ENCODE results near the gene RSF1.
"Not testable (repeated sequence)": the region's sequence is repeated elsewhere in the genome, so short reads cannot be mapped to it uniquely, and the experiment has no call there.

RSF1 gene

DNA sequence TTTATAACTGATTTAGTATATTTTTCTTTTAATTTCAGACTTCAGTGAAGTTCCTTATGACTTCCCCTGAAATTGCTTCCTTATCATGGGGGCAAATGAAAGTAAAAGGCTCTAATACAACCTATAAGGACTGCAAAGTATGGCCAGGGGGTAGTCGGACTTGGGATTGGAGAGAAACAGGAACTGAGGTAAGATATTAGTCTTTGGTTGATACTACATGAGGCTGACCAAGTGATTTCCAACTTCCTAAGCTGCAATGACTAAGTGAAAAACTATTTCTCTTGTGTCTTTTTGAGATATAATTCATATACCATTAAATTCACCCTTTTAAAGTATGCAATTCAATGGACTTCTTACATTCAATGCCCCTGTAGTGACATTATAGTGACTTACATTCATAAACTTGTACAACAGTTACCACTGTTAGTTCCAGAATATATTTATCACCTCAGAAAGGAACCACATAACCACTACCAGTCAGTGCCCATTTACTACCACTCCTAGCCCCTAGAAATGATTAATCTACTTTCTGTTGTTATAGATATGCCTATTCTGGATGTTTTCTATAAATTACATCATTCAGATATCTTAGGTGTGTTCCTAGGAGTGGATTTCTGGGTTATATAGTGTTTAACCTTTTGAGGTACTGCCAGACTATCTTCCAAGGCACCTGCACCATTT lies 22.1 kb upstream of the RSF1 start:
- Histone ChIP-seq H3K4me3 (ENCODE audit: low read depth in 1 of 2, low read length in 2 of 2) (no peak overlapping the region), H3K4me1 (ENCODE audit: control insufficient read depth in 1 of 2, insufficient read depth in 2 of 2, low read length in 2 of 2) (no peaks in the 10 kb centered on the region), H3K36me3 (ENCODE audit: control insufficient read depth in 1 of 2, insufficient read depth in 2 of 2, low read length in 2 of 2) (peaks cover 3 to 18% of the 10 kb centered on the region in 2 donors), H3K27ac (ENCODE audit: low read depth, low read length) (no peak overlapping the region), H3K9ac (ENCODE audit: low read depth in 1 of 2, low read length in 2 of 2) (no peak overlapping the region), H3K27me3 (ENCODE audit: control insufficient read depth in 1 of 2, insufficient read depth in 2 of 2, low read length in 2 of 2) (no peaks in the 10 kb centered on the region), H3K9me3 (ENCODE audit: control insufficient read depth in 1 of 2, low read length in 2 of 2) (no peaks in the 10 kb centered on the region)

DNA sequence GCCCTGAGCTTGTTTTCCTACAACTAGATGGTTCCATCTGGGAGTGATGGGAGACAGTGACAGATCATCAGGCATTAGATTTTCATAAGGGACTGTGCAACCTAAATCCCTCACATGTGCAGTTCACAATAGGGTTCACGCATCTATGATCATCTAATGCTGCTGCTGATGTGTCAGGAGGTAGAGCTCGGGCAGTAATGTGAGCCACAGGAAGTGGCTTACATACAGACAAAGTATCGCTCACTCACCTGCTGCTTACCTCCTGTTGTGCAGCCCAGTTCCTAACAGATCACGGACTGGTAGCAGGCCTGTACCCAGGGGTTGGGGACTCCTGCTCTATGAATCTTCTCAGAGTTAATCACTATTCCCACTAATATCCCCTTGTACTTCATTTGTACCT lies 12.8 kb upstream of the RSF1 start:
- Histone ChIP-seq H3K27ac (ENCODE audit: low read depth, low read length) (no peak overlapping the region), H3K4me1 (ENCODE audit: control insufficient read depth in 1 of 2, insufficient read depth in 2 of 2, low read length in 2 of 2) (no peaks in the 10 kb centered on the region), H3K36me3 (ENCODE audit: control insufficient read depth in 1 of 2, insufficient read depth in 2 of 2, low read length in 2 of 2) (peaks cover 0 to 3% of the 10 kb centered on the region in 2 donors), H3K9ac (ENCODE audit: low read depth in 1 of 2, low read length in 2 of 2) (no peak overlapping the region), H3K9me3 (ENCODE audit: control insufficient read depth in 1 of 2, low read length in 2 of 2) (peaks cover 0 to 3% of the 10 kb centered on the region in 2 donors), H3K27me3 (ENCODE audit: control insufficient read depth in 1 of 2, insufficient read depth in 2 of 2, low read length in 2 of 2) (no peaks in the 10 kb centered on the region), H3K4me3 (ENCODE audit: low read depth in 1 of 2, low read length in 2 of 2) (no peak overlapping the region)

DNA sequence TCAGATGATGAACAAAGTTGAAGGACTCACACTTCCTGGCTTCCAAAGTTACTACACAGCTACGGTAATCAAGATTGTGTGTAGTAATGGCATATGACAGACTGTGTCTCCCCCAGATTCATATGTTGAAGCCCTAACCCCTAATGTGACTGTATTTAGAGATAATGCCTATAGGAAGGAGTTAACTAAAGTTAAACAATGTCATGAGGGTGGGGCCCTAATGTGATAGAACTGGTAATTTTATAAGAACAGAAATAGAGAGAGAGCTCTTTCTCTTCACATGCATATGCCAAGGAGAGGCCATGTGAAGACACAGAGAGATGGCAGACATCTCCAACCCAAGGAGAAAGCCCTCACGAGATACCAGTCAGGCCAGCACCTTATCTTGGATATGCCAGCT lies 8.4 kb upstream of the RSF1 start:
- no peak overlapping the region for H3K9ac ChIP-seq (ENCODE audit: low read depth in 1 of 2, low read length in 2 of 2)
- H3K36me3 ChIP-seq (ENCODE audit: control insufficient read depth in 1 of 2, insufficient read depth in 2 of 2, low read length in 2 of 2): peaks cover 0 to 3% of the 10 kb centered on the region in 2 donors
- H3K27ac ChIP-seq (ENCODE audit: low read depth, low read length): no peak overlapping the region
- H3K4me1 ChIP-seq (ENCODE audit: control insufficient read depth in 1 of 2, insufficient read depth in 2 of 2, low read length in 2 of 2): peaks cover 0 to 6% of the 10 kb centered on the region in 2 donors
- H3K9me3 ChIP-seq (ENCODE audit: control insufficient read depth in 1 of 2, low read length in 2 of 2): peaks cover 0 to 3% of the 10 kb centered on the region in 2 donors
- H3K27me3 ChIP-seq (ENCODE audit: control insufficient read depth in 1 of 2, insufficient read depth in 2 of 2, low read length in 2 of 2): no peaks in the 10 kb centered on the region
- H3K4me3 ChIP-seq (ENCODE audit: low read depth in 1 of 2, low read length in 2 of 2): no peak overlapping the region

DNA sequence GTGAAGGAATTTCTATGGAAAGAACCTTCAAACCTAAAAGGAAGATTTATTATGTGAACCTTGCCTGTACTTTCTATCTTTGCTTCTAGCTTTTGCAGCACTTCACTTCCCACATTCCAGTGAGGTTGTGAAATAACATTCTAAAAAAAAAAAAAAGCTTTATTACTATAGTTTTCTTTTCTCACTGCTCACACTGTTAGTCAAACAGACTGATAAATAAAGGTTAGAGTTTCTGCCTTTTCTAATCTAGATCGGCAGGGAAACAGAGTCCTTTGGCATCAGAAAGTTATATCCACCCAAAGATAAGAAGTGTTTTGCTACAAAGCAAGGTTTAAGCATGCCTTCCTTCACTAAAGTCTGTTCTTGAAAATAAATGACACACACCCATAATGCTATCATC lies 3.3 kb upstream of the RSF1 start:
- Histone ChIP-seq H3K4me1 (ENCODE audit: control insufficient read depth in 1 of 2, insufficient read depth in 2 of 2, low read length in 2 of 2) (peaks cover 10 to 13% of the 10 kb centered on the region in 2 donors), H3K9ac (ENCODE audit: low read depth in 1 of 2, low read length in 2 of 2) (no peak overlapping the region), H3K27me3 (ENCODE audit: control insufficient read depth in 1 of 2, insufficient read depth in 2 of 2, low read length in 2 of 2) (no peaks in the 10 kb centered on the region), H3K27ac (ENCODE audit: low read depth, low read length) (no peak overlapping the region), H3K9me3 (ENCODE audit: control insufficient read depth in 1 of 2, low read length in 2 of 2) (no peaks in the 10 kb centered on the region), H3K36me3 (ENCODE audit: control insufficient read depth in 1 of 2, insufficient read depth in 2 of 2, low read length in 2 of 2) (no peaks in the 10 kb centered on the region), H3K4me3 (ENCODE audit: low read depth in 1 of 2, low read length in 2 of 2) (no peak overlapping the region)

DNA sequence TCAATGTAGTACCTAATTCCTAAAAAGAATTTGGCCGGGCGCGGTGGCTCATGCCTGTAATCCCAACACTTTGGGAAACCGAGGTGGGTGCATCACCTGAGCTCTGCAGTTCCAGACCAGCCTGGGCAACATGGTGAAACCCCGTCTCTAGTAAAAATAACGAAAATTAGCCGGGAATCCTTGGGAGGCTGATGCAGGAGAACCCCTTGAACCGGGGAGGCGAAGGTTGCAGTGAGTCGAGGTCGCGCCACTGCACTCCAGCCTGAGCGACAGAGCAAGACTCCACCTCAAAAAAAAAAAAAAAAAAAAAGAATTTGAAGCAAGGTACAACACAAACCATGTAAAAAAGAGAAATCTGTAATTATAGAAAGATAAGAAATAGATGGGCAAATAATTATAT lies 1.6 kb upstream of the RSF1 start:
- H3K9me3 ChIP-seq (ENCODE audit: control insufficient read depth in 1 of 2, low read length in 2 of 2); H3K9ac ChIP-seq (ENCODE audit: low read depth in 1 of 2, low read length in 2 of 2); H3K27me3 ChIP-seq (ENCODE audit: control insufficient read depth in 1 of 2, insufficient read depth in 2 of 2, low read length in 2 of 2); H3K36me3 ChIP-seq (ENCODE audit: control insufficient read depth in 1 of 2, insufficient read depth in 2 of 2, low read length in 2 of 2); H3K27ac ChIP-seq (ENCODE audit: low read depth, low read length): not testable (repeated sequence)
- Histone ChIP-seq H3K4me3 (ENCODE audit: low read depth in 1 of 2, low read length in 2 of 2) (peak overlapping the region; percentile 98 to 99), H3K4me1 (ENCODE audit: control insufficient read depth in 1 of 2, insufficient read depth in 2 of 2, low read length in 2 of 2) (peaks cover 12 to 24% of the 10 kb centered on the region in 2 donors)

DNA sequence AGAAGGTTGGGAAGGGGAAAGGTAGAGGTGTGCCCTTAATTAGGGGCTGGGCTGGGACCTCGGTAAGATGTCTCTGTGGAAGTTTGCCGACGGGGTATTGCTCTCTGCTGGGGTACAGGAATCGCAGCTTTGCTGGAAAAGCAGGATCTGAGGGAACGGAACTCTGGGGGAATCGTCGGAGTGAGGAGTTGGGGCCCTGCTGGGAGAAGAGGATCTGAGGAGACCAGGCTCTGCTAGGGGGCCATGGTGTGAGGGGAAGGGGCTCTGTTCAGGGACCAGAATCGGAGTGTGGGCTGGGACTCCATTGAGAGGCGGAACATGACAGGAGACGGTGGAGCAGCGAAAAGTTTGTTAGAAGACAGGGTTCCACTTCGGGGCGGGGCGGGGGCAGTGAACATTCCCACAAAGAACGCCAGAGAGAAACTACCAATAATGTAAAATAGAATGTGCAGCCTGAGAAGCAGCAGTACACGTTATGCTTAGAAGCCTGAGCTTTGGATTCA lies 878 bp upstream of the RSF1 start:
- no peaks in the 10 kb centered on the region for H3K9me3 ChIP-seq (ENCODE audit: control insufficient read depth in 1 of 2, low read length in 2 of 2)
- no peaks in the 10 kb centered on the region for H3K36me3 ChIP-seq (ENCODE audit: control insufficient read depth in 1 of 2, insufficient read depth in 2 of 2, low read length in 2 of 2)
- H3K9ac ChIP-seq (ENCODE audit: low read depth in 1 of 2, low read length in 2 of 2): peak overlapping the region; percentile 80 to 90
- peaks cover 16 to 24% of the 10 kb centered on the region in 2 donors for H3K4me1 ChIP-seq (ENCODE audit: control insufficient read depth in 1 of 2, insufficient read depth in 2 of 2, low read length in 2 of 2)
- H3K27ac ChIP-seq (ENCODE audit: low read depth, low read length): peak overlapping the region; percentile 13
- H3K27me3 ChIP-seq (ENCODE audit: control insufficient read depth in 1 of 2, insufficient read depth in 2 of 2, low read length in 2 of 2): no peaks in the 10 kb centered on the region
- H3K4me3 ChIP-seq (ENCODE audit: low read depth in 1 of 2, low read length in 2 of 2): peak overlapping the region; percentile 98 to 99

DNA sequence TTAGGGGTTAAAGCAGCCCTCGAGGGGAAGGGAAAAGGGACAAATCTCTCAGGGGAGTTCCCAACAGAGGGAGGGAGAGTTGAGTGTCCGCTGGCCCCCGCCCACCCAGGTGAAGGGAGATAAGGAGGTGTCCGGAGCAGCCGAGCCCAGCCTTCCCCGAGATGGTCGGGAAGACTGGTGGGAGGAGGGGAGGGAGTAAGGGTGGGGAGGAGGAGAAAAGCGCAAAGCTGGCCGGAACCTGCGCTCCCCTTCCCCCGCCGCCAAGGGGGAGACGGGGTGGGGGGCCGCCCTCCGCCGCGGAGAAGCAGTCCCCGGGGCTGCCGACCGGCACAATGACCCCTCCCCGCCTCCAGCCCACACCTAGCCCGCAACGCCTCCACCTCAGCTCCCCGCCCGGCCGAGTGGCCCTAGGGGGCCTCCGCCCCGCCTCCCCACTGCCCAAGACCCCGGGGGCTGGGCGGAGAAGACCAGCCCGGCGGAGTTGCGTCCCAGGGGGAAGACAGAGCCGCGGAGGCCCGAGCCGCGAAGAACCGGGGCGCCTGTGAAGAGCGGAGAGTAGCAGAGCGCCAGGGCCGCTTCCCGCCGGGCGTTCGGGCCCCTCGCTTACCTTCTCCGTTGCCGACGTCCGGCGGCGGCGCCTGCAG lies 479 bp downstream of the RSF1 start:
- no peaks in the 10 kb centered on the region for H3K36me3 ChIP-seq (ENCODE audit: control insufficient read depth in 1 of 2, insufficient read depth in 2 of 2, low read length in 2 of 2)
- H3K9ac ChIP-seq (ENCODE audit: low read depth in 1 of 2, low read length in 2 of 2): peak overlapping the region; percentile 66 to 88
- peak overlapping the region; percentile 94 to 100 for H3K4me3 ChIP-seq (ENCODE audit: low read depth in 1 of 2, low read length in 2 of 2)
- H3K27ac ChIP-seq (ENCODE audit: low read depth, low read length): peak overlapping the region; percentile 87
- H3K4me1 ChIP-seq (ENCODE audit: control insufficient read depth in 1 of 2, insufficient read depth in 2 of 2, low read length in 2 of 2): peaks cover 16 to 24% of the 10 kb centered on the region in 2 donors
- no peaks in the 10 kb centered on the region for H3K9me3 ChIP-seq (ENCODE audit: control insufficient read depth in 1 of 2, low read length in 2 of 2)
- no peaks in the 10 kb centered on the region for H3K27me3 ChIP-seq (ENCODE audit: control insufficient read depth in 1 of 2, insufficient read depth in 2 of 2, low read length in 2 of 2)

DNA sequence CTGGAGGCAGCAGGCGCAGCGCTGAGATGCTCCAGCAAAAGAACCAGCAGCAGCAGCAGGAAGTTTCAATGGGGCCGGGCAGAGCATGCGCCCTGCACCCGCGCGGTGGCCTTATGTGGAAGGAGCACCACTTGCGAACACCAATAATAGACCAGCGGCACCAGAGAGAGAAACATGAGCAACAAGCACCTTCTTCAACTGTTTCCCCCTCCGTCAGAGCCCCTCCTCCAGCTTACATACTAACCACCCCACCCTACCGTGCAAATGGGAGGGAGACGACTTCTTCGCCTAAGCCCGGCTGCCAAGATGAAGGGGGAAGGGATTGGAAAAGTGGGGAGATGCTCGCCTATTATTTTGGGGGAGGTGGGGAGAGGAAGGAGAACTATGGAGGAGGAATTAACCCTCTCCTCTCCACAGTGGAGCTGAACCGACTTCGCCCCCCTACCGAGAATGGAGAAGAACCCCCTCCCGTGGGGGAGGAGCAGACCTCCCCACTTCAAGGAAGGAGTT lies 1.1 kb downstream of the RSF1 start:
- peaks cover 16 to 24% of the 10 kb centered on the region in 2 donors for H3K4me1 ChIP-seq (ENCODE audit: control insufficient read depth in 1 of 2, insufficient read depth in 2 of 2, low read length in 2 of 2)
- H3K36me3 ChIP-seq (ENCODE audit: control insufficient read depth in 1 of 2, insufficient read depth in 2 of 2, low read length in 2 of 2): no peaks in the 10 kb centered on the region

DNA sequence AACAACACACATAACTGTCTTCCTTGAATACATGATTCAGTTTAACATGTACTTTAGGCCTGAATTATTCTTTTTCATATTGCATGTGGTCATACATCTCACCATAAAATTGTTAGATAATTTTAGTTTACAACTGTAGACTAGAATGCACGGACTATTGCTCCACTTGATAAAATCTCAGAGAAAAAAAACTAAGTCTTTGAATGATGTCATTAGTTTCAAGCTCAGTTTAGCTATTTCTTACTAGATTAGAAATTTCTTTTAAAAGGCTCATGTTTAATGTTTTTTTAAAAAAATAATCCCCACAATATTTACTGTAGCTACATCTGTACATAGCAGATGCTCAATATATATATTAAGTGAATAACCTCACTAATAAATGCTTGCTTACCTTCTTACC lies 5.1 kb downstream of the RSF1 start:
- H3K36me3 ChIP-seq (ENCODE audit: control insufficient read depth in 1 of 2, insufficient read depth in 2 of 2, low read length in 2 of 2): peaks cover 0 to 18% of the 10 kb centered on the region in 2 donors
- peaks cover 11 to 16% of the 10 kb centered on the region in 2 donors for H3K4me1 ChIP-seq (ENCODE audit: control insufficient read depth in 1 of 2, insufficient read depth in 2 of 2, low read length in 2 of 2)
- H3K27ac ChIP-seq (ENCODE audit: low read depth, low read length): no peak overlapping the region
- H3K27me3 ChIP-seq (ENCODE audit: control insufficient read depth in 1 of 2, insufficient read depth in 2 of 2, low read length in 2 of 2): no peaks in the 10 kb centered on the region
- no peak overlapping the region for H3K4me3 ChIP-seq (ENCODE audit: low read depth in 1 of 2, low read length in 2 of 2)
- H3K9me3 ChIP-seq (ENCODE audit: control insufficient read depth in 1 of 2, low read length in 2 of 2): peaks cover 0 to 3% of the 10 kb centered on the region in 2 donors
- H3K9ac ChIP-seq (ENCODE audit: low read depth in 1 of 2, low read length in 2 of 2): no peak overlapping the region

More for the DNA sequence above, 1.1 kb downstream of the RSF1 start:
- H3K27me3 ChIP-seq (ENCODE audit: control insufficient read depth in 1 of 2, insufficient read depth in 2 of 2, low read length in 2 of 2): no peaks in the 10 kb centered on the region
- H3K9ac ChIP-seq (ENCODE audit: low read depth in 1 of 2, low read length in 2 of 2): peak overlapping the region; percentile 66 to 88
- H3K9me3 ChIP-seq (ENCODE audit: control insufficient read depth in 1 of 2, low read length in 2 of 2): peaks cover 0 to 3% of the 10 kb centered on the region in 2 donors
- peak overlapping the region; percentile 87 for H3K27ac ChIP-seq (ENCODE audit: low read depth, low read length)
- H3K4me3 ChIP-seq (ENCODE audit: low read depth in 1 of 2, low read length in 2 of 2): peak overlapping the region; percentile 94 to 100

DNA sequence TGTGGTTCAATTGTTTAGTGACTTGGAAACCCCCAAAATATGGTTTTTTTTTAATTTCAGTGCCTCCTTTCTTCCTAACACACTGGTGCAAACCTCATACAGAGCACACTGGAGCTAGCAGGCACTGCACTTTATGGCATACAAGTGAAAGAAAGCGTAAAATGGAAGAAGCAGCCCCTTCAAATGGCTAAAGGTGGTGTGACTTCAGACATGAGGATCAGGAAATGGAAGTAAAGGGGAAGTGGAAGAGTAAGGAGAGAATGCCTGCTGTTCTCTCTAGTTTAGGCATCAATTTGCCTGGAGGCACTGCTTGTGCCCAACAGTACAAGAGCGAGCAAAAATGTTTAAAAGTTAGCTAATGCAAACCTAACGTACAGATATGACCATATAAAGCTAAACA lies 5.7 kb downstream of the RSF1 start:
- Histone ChIP-seq H3K27me3 (ENCODE audit: control insufficient read depth in 1 of 2, insufficient read depth in 2 of 2, low read length in 2 of 2) (no peaks in the 10 kb centered on the region), H3K36me3 (ENCODE audit: control insufficient read depth in 1 of 2, insufficient read depth in 2 of 2, low read length in 2 of 2) (peaks cover 0 to 20% of the 10 kb centered on the region in 2 donors), H3K4me1 (ENCODE audit: control insufficient read depth in 1 of 2, insufficient read depth in 2 of 2, low read length in 2 of 2) (peaks cover 11 to 16% of the 10 kb centered on the region in 2 donors)

More for the DNA sequence above, 5.7 kb downstream of the RSF1 start:
- H3K9me3 ChIP-seq (ENCODE audit: control insufficient read depth in 1 of 2, low read length in 2 of 2): peaks cover 0 to 3% of the 10 kb centered on the region in 2 donors
- no peak overlapping the region for H3K27ac ChIP-seq (ENCODE audit: low read depth, low read length)
- no peak overlapping the region for H3K9ac ChIP-seq (ENCODE audit: low read depth in 1 of 2, low read length in 2 of 2)
- H3K4me3 ChIP-seq (ENCODE audit: low read depth in 1 of 2, low read length in 2 of 2): no peak overlapping the region
